Astrocyte (in vitro differentiated cells and primary cell): Measurements from ENCODE around the gene PLEKHH3. TPM values are rescaled to one million over a fixed set of nuclear protein-coding genes. Genes with fewer than 3 reads are reported as not detected.

ENCODE experiments used
- DNase-seq: peaks from one replicate; pipeline ENCODE4 v3.0.0-alpha.2; 2010; ENCODE audit warnings: low read depth
- FAIRE-seq: peaks from 2 replicates; lab custom pipeline; 2011; peaks lifted over from hg19 to GRCh38; lab: Jason Lieb, UNC
- H2AFZ ChIP-seq: 2 replicates; pipeline ENCODE4 v1.6.0; 2012; ENCODE audit warnings: low read depth, low read length, inconsistent platforms
- H3K27ac ChIP-seq: 2 replicates; pipeline ENCODE4 v1.5.1; 2011; ENCODE audit warnings: low read depth, low read length, inconsistent platforms
- H3K27me3 ChIP-seq: 2 replicates; pipeline ENCODE4 v1.6.0; 2011; ENCODE audit warnings: low read length, inconsistent platforms; ENCODE audit not compliant: insufficient read depth
- H3K36me3 ChIP-seq: 2 replicates; pipeline ENCODE4 v1.5.1; 2011; ENCODE audit warnings: low read length, inconsistent platforms; ENCODE audit not compliant: insufficient read depth
- H3K4me1 ChIP-seq: 2 replicates; pipeline ENCODE4 v1.5.1; 2011; ENCODE audit warnings: low read length, inconsistent platforms; ENCODE audit not compliant: insufficient read depth
- H3K4me2 ChIP-seq: 2 replicates; pipeline ENCODE4 v1.6.0; 2012; ENCODE audit warnings: low read length, inconsistent platforms
- H3K4me3 ChIP-seq: 2 replicates; pipeline ENCODE4 v1.5.1; 2011; ENCODE audit warnings: low read depth, mild to moderate bottlenecking, low read length, inconsistent platforms; ENCODE audit not compliant: insufficient read depth
- H3K79me2 ChIP-seq: 2 replicates; pipeline ENCODE4 v1.6.0; 2012; ENCODE audit warnings: mild to moderate bottlenecking, low read length, inconsistent platforms; ENCODE audit not compliant: insufficient read depth
- H3K9ac ChIP-seq: 2 replicates; pipeline ENCODE4 v1.6.0; 2012; ENCODE audit warnings: mild to moderate bottlenecking, low read length, inconsistent platforms
- H3K9me3 ChIP-seq: 2 replicates; pipeline ENCODE4 v1.5.1; 2012; ENCODE audit warnings: low read depth, mild to moderate bottlenecking, low read length, inconsistent platforms; ENCODE audit not compliant: insufficient read depth
- H4K20me1 ChIP-seq: 2 replicates; pipeline ENCODE4 v1.6.0; 2012; ENCODE audit warnings: low read length, inconsistent platforms; ENCODE audit not compliant: insufficient read depth
- H3K27ac Mint-ChIP-seq: one replicate; pipeline ENCODE4 v1.8.0; 2021; ENCODE audit warnings: mild to moderate bottlenecking, mixed read lengths; ENCODE audit not compliant: unreplicated experiment
- H3K27me3 Mint-ChIP-seq: one replicate; pipeline ENCODE4 v1.8.0; 2021; ENCODE audit warnings: low read depth, mixed read lengths; ENCODE audit not compliant: unreplicated experiment
- H3K36me3 Mint-ChIP-seq: one replicate; pipeline ENCODE4 v1.8.0; 2021; ENCODE audit warnings: low read depth, mixed read lengths; ENCODE audit not compliant: unreplicated experiment
- H3K4me1 Mint-ChIP-seq: one replicate; pipeline ENCODE4 v1.8.0; 2021; ENCODE audit warnings: low read depth, mixed read lengths; ENCODE audit not compliant: unreplicated experiment
- H3K4me3 Mint-ChIP-seq: one replicate; pipeline ENCODE4 v1.8.0; 2021; ENCODE audit warnings: mild to moderate bottlenecking, moderate library complexity, mixed read lengths; ENCODE audit not compliant: unreplicated experiment
- H3K9me3 Mint-ChIP-seq: one replicate; pipeline ENCODE4 v1.8.0; 2021; ENCODE audit warnings: mild to moderate bottlenecking, mixed read lengths; ENCODE audit not compliant: unreplicated experiment
- CTCF ChIP-seq: IDR thresholded peaks from 2 replicates; pipeline ENCODE4 v1.5.1; 2011; ENCODE audit warnings: low read depth, mild to moderate bottlenecking, inconsistent platforms, low read length, moderate library complexity; ENCODE audit not compliant: insufficient read depth
- EZH2 ChIP-seq: IDR thresholded peaks from 2 replicates; pipeline ENCODE4 v1.6.1; 2012; ENCODE audit warnings: mild to moderate bottlenecking, low read length, inconsistent platforms; ENCODE audit not compliant: insufficient read depth
- total RNA-seq: library from RNA; stranded (reverse); gene quantifications from 2 replicates; pipeline ENCODE4 v1.2.1, GENCODE V29; 2021

The PLEKHH3 gene
- total RNA-seq, 1 donor from 2014 or later = 14.5 TPM

GRCh38 chr17:42678951-42679491 lies 2.2 kb upstream of the PLEKHH3 start:
- Histone ChIP-seq H3K36me3 (no peaks in the 10 kb centered on the region), H3K27ac (peak overlapping the region; percentile 83), H3K27me3 (peaks cover 4% of the 10 kb centered on the region), H3K79me2 (peaks cover 23% of the 10 kb centered on the region), H4K20me1 (peaks cover 26% of the 10 kb centered on the region), H2AFZ (peak overlapping the region; percentile 85), H3K4me3 (no peak overlapping the region), H3K4me2 (peak overlapping the region; percentile 87), H3K4me1 (peaks cover 59% of the 10 kb centered on the region), H3K9me3 (no peaks in the 10 kb centered on the region), H3K9ac (peak overlapping the region; percentile 66)
- Mint-ChIP-seq H3K9me3 (no peaks in the 10 kb centered on the region), H3K4me3 (peak overlapping the region; percentile 87), H3K27ac (peak overlapping the region; percentile 99), H3K36me3 (peaks cover 1% of the 10 kb centered on the region), H3K4me1 (peaks cover 17% of the 10 kb centered on the region), H3K27me3 (no peaks in the 10 kb centered on the region)
- DNase-seq (peak; percentile 26), FAIRE-seq (no peak)
- TF ChIP-seq CTCF (no peak), EZH2 (no peak)

- FAIRE-seq (no peak), DNase-seq (peak; percentile 64)
- H3K9ac ChIP-seq = peak overlapping the region; percentile 66
- peak overlapping the region; percentile 83 for H3K27ac ChIP-seq
- Mint-ChIP-seq H3K36me3 (peaks cover 1% of the 10 kb centered on the region), H3K4me3 (peak overlapping the region; percentile 87), H3K27me3 (no peaks in the 10 kb centered on the region), H3K27ac (peak overlapping the region; percentile 99), H3K4me1 (peaks cover 14% of the 10 kb centered on the region), H3K9me3 (no peaks in the 10 kb centered on the region)
- H2AFZ ChIP-seq = peak overlapping the region; percentile 34
- peaks cover 23% of the 10 kb centered on the region for H3K79me2 ChIP-seq
- H3K9me3 ChIP-seq = no peaks in the 10 kb centered on the region
- peak overlapping the region; percentile 87 for H3K4me2 ChIP-seq
- no peaks in the 10 kb centered on the region for H3K36me3 ChIP-seq
- peaks cover 65% of the 10 kb centered on the region for H3K4me1 ChIP-seq
- TF ChIP-seq EZH2 = no peak
- no peak for TF ChIP-seq CTCF
- no peaks in the 10 kb centered on the region for H3K27me3 ChIP-seq
- peak overlapping the region; percentile 58 for H3K4me3 ChIP-seq
- H4K20me1 ChIP-seq = peaks cover 30% of the 10 kb centered on the region
Observed at GRCh38 chr17:42677921-42678781, 1.4 kb upstream of the PLEKHH3 start.
